ENCODE data around the gene AGBL4. TPM values are rescaled to one million over a fixed set of nuclear protein-coding genes. Genes with fewer than 3 reads are reported as not detected.

AGBL4 gene
- total RNA-seq, 1 donor from 2014 or later = not detected

GRCh38 chr1:48552903-48553606 is 1470.7 kb downstream of the AGBL4 start:
- DNase-seq (ENCODE audit: extremely low spot score, unreplicated experiment) = no peak

GRCh38 chr1:48552420-48552819 is 1471.3 kb downstream of the AGBL4 start:
- no peak overlapping the region for H3K4me3 Mint-ChIP-seq (ENCODE audit: unreplicated experiment)

More at GRCh38 chr1:48552903-48553606, 1470.7 kb downstream of the AGBL4 start:
- H3K27me3 Mint-ChIP-seq (ENCODE audit: unreplicated experiment) = no peaks in the 10 kb centered on the region
- H3K4me3 Mint-ChIP-seq (ENCODE audit: unreplicated experiment) = no peak overlapping the region
- H3K36me3 Mint-ChIP-seq (ENCODE audit: unreplicated experiment) = no peaks in the 10 kb centered on the region
- H3K9me3 Mint-ChIP-seq (ENCODE audit: unreplicated experiment) = no peaks in the 10 kb centered on the region
- TF ChIP-seq, protein P1, sequence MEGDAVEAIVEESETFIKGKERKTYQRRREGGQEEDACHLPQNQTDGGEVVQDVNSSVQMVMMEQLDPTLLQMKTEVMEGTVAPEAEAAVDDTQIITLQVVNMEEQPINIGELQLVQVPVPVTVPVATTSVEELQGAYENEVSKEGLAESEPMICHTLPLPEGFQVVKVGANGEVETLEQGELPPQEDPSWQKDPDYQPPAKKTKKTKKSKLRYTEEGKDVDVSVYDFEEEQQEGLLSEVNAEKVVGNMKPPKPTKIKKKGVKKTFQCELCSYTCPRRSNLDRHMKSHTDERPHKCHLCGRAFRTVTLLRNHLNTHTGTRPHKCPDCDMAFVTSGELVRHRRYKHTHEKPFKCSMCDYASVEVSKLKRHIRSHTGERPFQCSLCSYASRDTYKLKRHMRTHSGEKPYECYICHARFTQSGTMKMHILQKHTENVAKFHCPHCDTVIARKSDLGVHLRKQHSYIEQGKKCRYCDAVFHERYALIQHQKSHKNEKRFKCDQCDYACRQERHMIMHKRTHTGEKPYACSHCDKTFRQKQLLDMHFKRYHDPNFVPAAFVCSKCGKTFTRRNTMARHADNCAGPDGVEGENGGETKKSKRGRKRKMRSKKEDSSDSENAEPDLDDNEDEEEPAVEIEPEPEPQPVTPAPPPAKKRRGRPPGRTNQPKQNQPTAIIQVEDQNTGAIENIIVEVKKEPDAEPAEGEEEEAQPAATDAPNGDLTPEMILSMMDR (IDR thresholded peaks at IDR 0.05) = no peak
- no peak overlapping the region for H3K27ac Mint-ChIP-seq (ENCODE audit: unreplicated experiment)
- H3K4me1 Mint-ChIP-seq (ENCODE audit: unreplicated experiment) = no peaks in the 10 kb centered on the region

DNA sequence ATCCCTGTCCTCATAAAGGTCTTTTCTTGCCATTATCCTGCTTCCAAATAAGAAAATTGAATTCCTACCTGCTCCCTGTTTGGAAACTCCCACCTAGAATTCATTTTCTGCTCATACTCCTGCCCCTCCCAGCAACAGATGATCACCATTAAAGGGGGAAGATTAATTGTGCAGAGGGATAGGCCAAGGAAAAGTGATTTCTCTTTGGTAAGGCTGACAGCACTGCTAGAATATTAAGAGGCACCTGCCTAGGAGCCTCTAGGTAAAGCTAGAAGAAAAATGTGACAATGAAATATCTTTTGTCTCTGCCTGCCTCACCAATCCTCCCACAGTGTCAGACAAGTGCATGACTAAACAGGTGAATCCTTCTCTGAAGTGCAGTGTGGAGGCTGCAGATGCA is 1474.8 kb downstream of the AGBL4 start:
- Mint-ChIP-seq H3K36me3 (ENCODE audit: unreplicated experiment) (no peaks in the 10 kb centered on the region), H3K9me3 (ENCODE audit: unreplicated experiment) (no peaks in the 10 kb centered on the region), H3K4me1 (ENCODE audit: unreplicated experiment) (no peaks in the 10 kb centered on the region), H3K4me3 (ENCODE audit: unreplicated experiment) (no peak overlapping the region), H3K27me3 (ENCODE audit: unreplicated experiment) (no peaks in the 10 kb centered on the region), H3K27ac (ENCODE audit: unreplicated experiment) (no peak overlapping the region)
- DNase-seq (ENCODE audit: extremely low spot score, unreplicated experiment) = no peak
- TF ChIP-seq, protein P1 (IDR thresholded peaks at IDR 0.05) = no peak

More at GRCh38 chr1:48552420-48552819, 1471.3 kb downstream of the AGBL4 start:
- TF ChIP-seq, protein P1 (IDR thresholded peaks at IDR 0.05) = no peak
- Mint-ChIP-seq H3K4me1 (ENCODE audit: unreplicated experiment) (no peaks in the 10 kb centered on the region), H3K27me3 (ENCODE audit: unreplicated experiment) (no peaks in the 10 kb centered on the region), H3K36me3 (ENCODE audit: unreplicated experiment) (no peaks in the 10 kb centered on the region), H3K27ac (ENCODE audit: unreplicated experiment) (no peak overlapping the region), H3K9me3 (ENCODE audit: unreplicated experiment) (no peaks in the 10 kb centered on the region)
- DNase-seq (ENCODE audit: extremely low spot score, unreplicated experiment) = no peak

DNA sequence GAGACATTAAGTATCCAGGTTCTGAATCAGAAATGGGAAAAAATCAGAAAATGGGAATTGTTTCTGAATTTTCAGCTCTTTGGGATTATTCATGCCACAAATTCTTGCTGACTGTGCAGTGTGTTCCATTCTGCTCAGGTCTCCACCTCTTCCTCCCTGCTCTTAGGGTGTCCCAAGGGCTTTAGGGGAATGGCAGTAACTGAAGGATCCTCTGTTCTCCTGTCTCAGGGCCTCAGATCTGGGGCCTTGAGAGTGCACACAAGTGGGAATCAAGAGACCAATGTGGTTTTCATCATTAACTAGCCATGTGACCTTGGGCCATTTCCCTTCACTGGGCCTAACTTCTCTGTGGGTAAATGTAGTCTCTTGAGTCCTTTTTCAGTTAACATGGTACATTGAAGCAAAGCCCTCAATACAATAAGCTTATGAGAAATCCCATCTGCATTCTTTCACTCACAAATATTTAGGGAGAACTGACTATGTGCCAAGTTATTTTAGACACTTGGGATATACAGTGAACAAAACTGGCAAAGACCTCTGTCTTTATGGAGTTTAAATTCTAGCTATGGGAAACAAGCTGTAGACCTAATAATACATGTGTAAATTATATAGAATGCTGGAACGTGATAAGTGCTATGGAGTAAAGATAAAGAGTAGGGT is 1476.1 kb downstream of the AGBL4 start:
- Mint-ChIP-seq H3K9me3 (ENCODE audit: unreplicated experiment) (no peaks in the 10 kb centered on the region), H3K36me3 (ENCODE audit: unreplicated experiment) (no peaks in the 10 kb centered on the region), H3K27me3 (ENCODE audit: unreplicated experiment) (no peaks in the 10 kb centered on the region), H3K4me3 (ENCODE audit: unreplicated experiment) (no peak overlapping the region), H3K4me1 (ENCODE audit: unreplicated experiment) (no peaks in the 10 kb centered on the region), H3K27ac (ENCODE audit: unreplicated experiment) (no peak overlapping the region)
- DNase-seq (ENCODE audit: extremely low spot score, unreplicated experiment) = no peak
- TF ChIP-seq, protein P1 (IDR thresholded peaks at IDR 0.05) = no peak

- no peaks in the 10 kb centered on the region for H3K27me3 Mint-ChIP-seq (ENCODE audit: unreplicated experiment)
- TF ChIP-seq, protein P1 (IDR thresholded peaks at IDR 0.05) = no peak
Measured at GRCh38 chr1:48543854-48544253, 1479.9 kb downstream of the AGBL4 start.

More at GRCh38 chr1:48543854-48544253, 1479.9 kb downstream of the AGBL4 start:
- no peak for DNase-seq (ENCODE audit: extremely low spot score, unreplicated experiment)
- Mint-ChIP-seq H3K4me1 (ENCODE audit: unreplicated experiment) (no peaks in the 10 kb centered on the region), H3K27ac (ENCODE audit: unreplicated experiment) (no peak overlapping the region), H3K36me3 (ENCODE audit: unreplicated experiment) (no peaks in the 10 kb centered on the region), H3K4me3 (ENCODE audit: unreplicated experiment) (no peak overlapping the region), H3K9me3 (ENCODE audit: unreplicated experiment) (no peaks in the 10 kb centered on the region)

All from osteocyte (in vitro differentiated cells).